Measurements from ENCODE around the gene TINAGL1.

TINAGL1 gene

DNA sequence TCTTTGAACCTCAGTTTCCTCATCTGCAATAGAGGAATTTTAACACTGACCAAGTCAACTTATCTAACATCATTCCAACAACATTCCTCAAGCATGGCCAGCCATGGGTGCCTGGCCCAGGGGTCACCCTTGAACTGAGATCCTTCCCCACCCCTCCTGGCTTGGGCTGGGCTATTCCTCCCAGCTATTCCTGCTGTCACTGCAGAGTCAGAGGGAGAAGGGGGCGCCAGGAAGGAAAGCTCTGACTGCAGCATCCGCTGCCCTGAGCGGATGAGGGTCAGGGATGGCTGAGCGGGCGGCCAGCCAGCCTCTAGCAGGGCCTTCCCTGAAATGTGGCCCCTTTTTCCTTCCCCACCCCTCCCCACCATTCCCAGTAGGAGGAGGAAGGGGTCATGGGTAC, 3.1 kb downstream of the TINAGL1 start:
- Histone ChIP-seq H3K4me3 (ENCODE audit: low read depth, low read length) (no peak overlapping the region), H3K9me3 (ENCODE audit: severe bottlenecking) (no peaks in the 10 kb centered on the region), H3K27me3 (ENCODE audit: insufficient read depth, low read depth, severe bottlenecking) (no peaks in the 10 kb centered on the region), H3K27ac (no peak overlapping the region), H3K36me3 (no peaks in the 10 kb centered on the region)
- TF ChIP-seq, protein P1, sequence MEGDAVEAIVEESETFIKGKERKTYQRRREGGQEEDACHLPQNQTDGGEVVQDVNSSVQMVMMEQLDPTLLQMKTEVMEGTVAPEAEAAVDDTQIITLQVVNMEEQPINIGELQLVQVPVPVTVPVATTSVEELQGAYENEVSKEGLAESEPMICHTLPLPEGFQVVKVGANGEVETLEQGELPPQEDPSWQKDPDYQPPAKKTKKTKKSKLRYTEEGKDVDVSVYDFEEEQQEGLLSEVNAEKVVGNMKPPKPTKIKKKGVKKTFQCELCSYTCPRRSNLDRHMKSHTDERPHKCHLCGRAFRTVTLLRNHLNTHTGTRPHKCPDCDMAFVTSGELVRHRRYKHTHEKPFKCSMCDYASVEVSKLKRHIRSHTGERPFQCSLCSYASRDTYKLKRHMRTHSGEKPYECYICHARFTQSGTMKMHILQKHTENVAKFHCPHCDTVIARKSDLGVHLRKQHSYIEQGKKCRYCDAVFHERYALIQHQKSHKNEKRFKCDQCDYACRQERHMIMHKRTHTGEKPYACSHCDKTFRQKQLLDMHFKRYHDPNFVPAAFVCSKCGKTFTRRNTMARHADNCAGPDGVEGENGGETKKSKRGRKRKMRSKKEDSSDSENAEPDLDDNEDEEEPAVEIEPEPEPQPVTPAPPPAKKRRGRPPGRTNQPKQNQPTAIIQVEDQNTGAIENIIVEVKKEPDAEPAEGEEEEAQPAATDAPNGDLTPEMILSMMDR (IDR thresholded peaks at IDR 0.05; ENCODE audit: low read depth, low read length): no peak
- no peak for DNase-seq

DNA sequence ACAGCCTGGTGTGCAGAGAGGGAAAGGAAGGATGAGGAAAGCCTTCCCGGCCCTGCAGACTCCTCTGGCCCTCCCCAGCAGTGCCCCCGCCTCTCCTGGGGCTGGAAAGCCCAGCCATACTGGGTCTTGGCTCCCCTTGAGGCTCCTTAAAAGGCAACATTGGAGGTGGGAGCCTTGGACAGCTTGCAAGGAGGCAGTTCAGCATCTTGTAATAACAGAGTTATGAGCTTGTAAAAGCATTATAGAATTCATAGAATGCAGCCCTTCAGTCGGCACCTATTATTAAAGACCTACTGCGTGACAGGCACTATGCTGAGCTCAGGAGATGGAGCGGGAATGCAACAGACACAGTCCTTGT, 4.2 kb downstream of the TINAGL1 start:
- no peak for DNase-seq
- no peak overlapping the region for H3K4me3 ChIP-seq (ENCODE audit: low read depth, low read length)
- H3K9me3 ChIP-seq (ENCODE audit: severe bottlenecking): no peaks in the 10 kb centered on the region
- no peaks in the 10 kb centered on the region for H3K36me3 ChIP-seq
- H3K27ac ChIP-seq: no peak overlapping the region
- no peaks in the 10 kb centered on the region for H3K27me3 ChIP-seq (ENCODE audit: insufficient read depth, low read depth, severe bottlenecking)
- TF ChIP-seq, protein P1 (IDR thresholded peaks at IDR 0.05; ENCODE audit: low read depth, low read length): no peak

- H3K36me3 ChIP-seq: no peaks in the 10 kb centered on the region
- no peak overlapping the region for H3K4me3 ChIP-seq (ENCODE audit: low read depth, low read length)
- no peak for DNase-seq
- no peaks in the 10 kb centered on the region for H3K9me3 ChIP-seq (ENCODE audit: severe bottlenecking)
- TF ChIP-seq, protein P1 (IDR thresholded peaks at IDR 0.05; ENCODE audit: low read depth, low read length): no peak
- H3K27me3 ChIP-seq (ENCODE audit: insufficient read depth, low read depth, severe bottlenecking): no peaks in the 10 kb centered on the region
- H3K27ac ChIP-seq: no peak overlapping the region
Measured at GRCh38 chr1:31580891-31581603, 4.7 kb downstream of the TINAGL1 start.

DNA sequence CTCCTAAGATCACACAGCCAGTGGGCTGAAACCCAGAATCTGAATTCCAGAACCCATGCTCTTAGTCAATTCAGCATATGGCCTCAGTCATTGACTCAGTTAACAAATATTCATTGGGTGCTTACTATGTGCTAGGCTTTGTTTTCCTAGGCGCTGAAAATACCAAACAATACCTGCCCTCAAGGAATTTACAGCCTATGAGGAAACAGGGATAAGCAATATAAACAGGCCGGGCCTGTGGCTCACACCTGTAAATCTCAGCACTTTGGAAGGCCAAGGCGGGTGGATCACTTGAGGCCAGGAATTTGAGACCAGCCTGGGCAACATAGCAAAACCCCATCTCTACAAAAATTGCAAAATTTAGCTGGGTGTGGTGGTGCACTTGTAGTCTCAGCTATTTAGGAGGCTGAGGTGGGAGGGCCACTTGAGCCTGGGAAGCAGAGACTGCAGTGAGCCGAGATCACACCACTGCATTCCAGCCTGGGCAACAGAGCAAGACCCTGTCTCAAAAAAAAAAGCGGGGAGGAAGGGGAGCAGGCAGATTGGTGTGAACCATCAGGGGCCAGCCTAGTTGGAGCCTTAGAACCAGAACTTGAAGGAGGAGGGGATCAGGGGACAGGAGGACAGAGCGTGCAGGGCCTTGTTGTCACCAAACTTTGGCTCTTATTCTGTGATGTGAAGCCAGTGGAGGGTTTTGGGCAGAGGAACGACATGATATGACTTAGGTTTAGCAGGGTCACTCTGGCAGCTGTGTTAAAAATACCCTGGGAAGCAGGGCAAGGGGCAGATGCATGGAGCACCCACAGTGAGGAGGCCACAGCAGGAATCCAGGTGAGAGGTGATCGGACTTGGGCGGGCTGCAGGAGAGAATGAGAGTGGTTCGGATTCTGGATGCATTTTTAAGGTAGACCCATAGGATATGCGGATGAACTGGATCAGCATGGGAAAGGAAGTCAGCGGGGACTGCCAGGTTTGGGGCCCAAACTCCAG, 5.8 kb downstream of the TINAGL1 start:
- DNase-seq: no peak
- no peaks in the 10 kb centered on the region for H3K27me3 ChIP-seq (ENCODE audit: insufficient read depth, low read depth, severe bottlenecking)
- no peaks in the 10 kb centered on the region for H3K9me3 ChIP-seq (ENCODE audit: severe bottlenecking)
- no peak overlapping the region for H3K4me3 ChIP-seq (ENCODE audit: low read depth, low read length)
- TF ChIP-seq, protein P1 (IDR thresholded peaks at IDR 0.05; ENCODE audit: low read depth, low read length): no peak
- no peaks in the 10 kb centered on the region for H3K36me3 ChIP-seq
- H3K27ac ChIP-seq: no peak overlapping the region

DNA sequence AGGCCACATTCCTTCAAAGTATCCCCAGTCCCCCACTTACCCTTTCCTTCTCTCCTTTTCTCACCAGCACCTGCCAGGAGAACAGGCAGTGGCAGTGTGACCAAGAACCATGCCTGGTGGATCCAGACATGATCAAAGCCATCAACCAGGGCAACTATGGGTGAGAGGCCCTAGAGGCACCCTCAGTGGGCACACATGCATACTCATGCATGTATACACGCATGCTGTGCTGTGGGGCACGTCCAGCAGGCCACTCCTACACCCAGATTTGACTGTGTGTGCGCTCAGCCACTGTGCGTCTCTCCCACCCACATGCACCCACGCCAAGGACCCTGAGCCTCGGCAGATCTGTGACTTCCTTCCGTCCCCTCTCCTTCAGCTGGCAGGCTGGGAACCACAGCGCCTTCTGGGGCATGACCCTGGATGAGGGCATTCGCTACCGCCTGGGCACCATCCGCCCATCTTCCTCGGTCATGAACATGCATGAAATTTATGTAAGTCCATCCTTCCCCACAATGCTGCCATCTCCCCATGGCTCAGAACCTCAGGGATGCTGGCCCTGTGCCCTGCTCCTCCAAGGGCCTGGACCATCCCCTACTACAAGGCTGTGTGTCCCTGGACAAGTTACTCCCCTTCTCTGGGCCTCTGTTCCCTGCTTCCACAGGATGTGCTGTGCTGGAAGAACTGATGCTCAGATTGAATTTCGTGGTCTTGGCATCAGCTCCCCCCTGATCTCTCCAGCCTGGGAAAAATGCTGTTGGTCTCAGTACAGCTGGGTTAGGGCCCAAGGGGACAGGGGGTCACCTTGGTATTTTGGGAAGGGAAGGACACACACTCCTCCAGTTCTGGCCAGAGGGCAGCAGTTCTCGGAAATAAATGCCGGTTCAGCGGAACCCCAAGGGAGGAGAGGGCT, 7.0 kb downstream of the TINAGL1 start:
- Histone ChIP-seq H3K4me3 (ENCODE audit: low read depth, low read length) (no peak overlapping the region), H3K27me3 (ENCODE audit: insufficient read depth, low read depth, severe bottlenecking) (no peaks in the 10 kb centered on the region), H3K27ac (no peak overlapping the region), H3K9me3 (ENCODE audit: severe bottlenecking) (no peaks in the 10 kb centered on the region), H3K36me3 (no peaks in the 10 kb centered on the region)
- no peak for DNase-seq
- TF ChIP-seq, protein P1 (IDR thresholded peaks at IDR 0.05; ENCODE audit: low read depth, low read length): no peak
